ENCODE data around the gene IGSF1. TPM values are rescaled to one million over a fixed set of nuclear protein-coding genes. Genes with fewer than 3 reads are reported as not detected.

The IGSF1 gene
- total RNA-seq, 1 experiment from 2014 or later, result 0.48 TPM

DNA sequence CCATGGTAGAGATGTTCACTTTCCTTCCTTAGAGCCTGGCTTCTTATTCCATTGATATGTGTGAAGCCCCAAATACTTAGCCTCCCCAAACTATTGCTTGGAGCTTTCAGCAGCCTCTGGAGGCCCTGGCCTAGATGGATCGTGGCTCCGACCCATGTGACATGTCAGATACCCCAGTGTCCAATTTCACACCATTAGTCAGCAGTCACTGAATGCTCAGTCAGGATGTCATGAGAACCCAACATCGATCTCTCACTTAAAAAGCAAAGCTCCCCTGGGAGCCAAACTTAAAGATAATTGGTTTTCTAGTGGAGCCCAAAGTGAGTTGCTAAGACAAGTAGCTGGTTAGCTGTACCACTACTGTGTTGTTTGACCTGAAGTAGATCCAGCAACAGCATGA lies 41.6 kb upstream of the IGSF1 start:
- no peaks in the 10 kb centered on the region for H3K9me2 ChIP-seq (ENCODE audit: insufficient read depth)
- ChIA-PET CTCF (no interaction called here), POLR2A (ENCODE audit: unreplicated experiment) (no interaction called here)
- no peak for DNase-seq
- H3K9me3 ChIP-seq (ENCODE audit: insufficient read depth, low read depth), result no peaks in the 10 kb centered on the region
- H3K4me2 ChIP-seq, result no peak overlapping the region
- no peaks in the 10 kb centered on the region for H3K4me1 ChIP-seq (replicated peaks; ENCODE audit: insufficient read depth)
- intact Hi-C loops (cut with micrococcal nuclease; ENCODE audit: unreplicated experiment), result no loop called here
- H3K27me3 ChIP-seq (ENCODE audit: insufficient read depth, low read depth), result no peaks in the 10 kb centered on the region
- no TSS peak for BruUV-seq (replicated peaks)
- H3K4me3 ChIP-seq, result no peak overlapping the region
- H3K27ac ChIP-seq, result no peak overlapping the region
- no peaks in the 10 kb centered on the region for H3F3A ChIP-seq (ENCODE audit: insufficient read depth, low read depth)
- no peaks in the 10 kb centered on the region for H4K20me1 ChIP-seq (ENCODE audit: insufficient read depth)
- H3K79me2 ChIP-seq (ENCODE audit: low read depth), result no peaks in the 10 kb centered on the region
- H2AFZ ChIP-seq, result no peak overlapping the region
- TF ChIP-seq, protein P1, sequence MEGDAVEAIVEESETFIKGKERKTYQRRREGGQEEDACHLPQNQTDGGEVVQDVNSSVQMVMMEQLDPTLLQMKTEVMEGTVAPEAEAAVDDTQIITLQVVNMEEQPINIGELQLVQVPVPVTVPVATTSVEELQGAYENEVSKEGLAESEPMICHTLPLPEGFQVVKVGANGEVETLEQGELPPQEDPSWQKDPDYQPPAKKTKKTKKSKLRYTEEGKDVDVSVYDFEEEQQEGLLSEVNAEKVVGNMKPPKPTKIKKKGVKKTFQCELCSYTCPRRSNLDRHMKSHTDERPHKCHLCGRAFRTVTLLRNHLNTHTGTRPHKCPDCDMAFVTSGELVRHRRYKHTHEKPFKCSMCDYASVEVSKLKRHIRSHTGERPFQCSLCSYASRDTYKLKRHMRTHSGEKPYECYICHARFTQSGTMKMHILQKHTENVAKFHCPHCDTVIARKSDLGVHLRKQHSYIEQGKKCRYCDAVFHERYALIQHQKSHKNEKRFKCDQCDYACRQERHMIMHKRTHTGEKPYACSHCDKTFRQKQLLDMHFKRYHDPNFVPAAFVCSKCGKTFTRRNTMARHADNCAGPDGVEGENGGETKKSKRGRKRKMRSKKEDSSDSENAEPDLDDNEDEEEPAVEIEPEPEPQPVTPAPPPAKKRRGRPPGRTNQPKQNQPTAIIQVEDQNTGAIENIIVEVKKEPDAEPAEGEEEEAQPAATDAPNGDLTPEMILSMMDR (conservative IDR thresholded peaks at IDR 0.05), result no peak
- TF ChIP-seq EZH2 (IDR thresholded peaks at IDR 0.05; ENCODE audit: low read depth), result no peak
- H3K36me3 ChIP-seq (ENCODE audit: low read depth), result no peaks in the 10 kb centered on the region

DNA sequence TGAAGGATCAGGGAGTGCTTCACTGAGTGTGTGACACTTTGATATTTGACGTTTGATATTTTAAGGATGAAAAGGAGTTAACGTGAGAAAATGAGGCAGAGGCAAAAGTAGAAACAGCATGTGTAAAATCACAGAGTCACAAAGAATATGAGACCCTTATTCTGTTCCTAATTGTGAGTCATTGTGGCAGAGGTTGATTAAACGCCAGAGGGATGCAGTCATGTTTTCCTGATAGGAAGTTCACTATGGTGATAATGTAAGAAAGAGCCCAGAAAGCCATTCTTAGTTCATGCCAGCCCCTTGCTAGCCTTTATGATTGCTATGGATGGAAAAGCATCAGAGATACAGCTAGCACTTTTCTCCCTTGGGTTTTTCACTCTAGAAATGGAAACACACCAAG lies 33.5 kb upstream of the IGSF1 start:
- DNase-seq, result no peak
- no peak overlapping the region for H3K4me3 ChIP-seq
- H3F3A ChIP-seq (ENCODE audit: insufficient read depth, low read depth), result no peaks in the 10 kb centered on the region
- no peak overlapping the region for H2AFZ ChIP-seq
- H3K27ac ChIP-seq, result no peak overlapping the region
- TF ChIP-seq, protein P1 (conservative IDR thresholded peaks at IDR 0.05), result no peak
- TF ChIP-seq EZH2 (IDR thresholded peaks at IDR 0.05; ENCODE audit: low read depth), result no peak
- POLR2A ChIA-PET (ENCODE audit: unreplicated experiment), result no interaction called here
- intact Hi-C loops (cut with micrococcal nuclease; ENCODE audit: unreplicated experiment), result no loop called here
- BruUV-seq (replicated peaks), result no TSS peak
- no peak overlapping the region for H3K4me2 ChIP-seq
- H3K9me3 ChIP-seq (ENCODE audit: insufficient read depth, low read depth), result no peaks in the 10 kb centered on the region
- CTCF ChIA-PET, result no interaction called here
- H3K27me3 ChIP-seq (ENCODE audit: insufficient read depth, low read depth), result no peaks in the 10 kb centered on the region
- no peaks in the 10 kb centered on the region for H4K20me1 ChIP-seq (ENCODE audit: insufficient read depth)
- no peaks in the 10 kb centered on the region for H3K79me2 ChIP-seq (ENCODE audit: low read depth)
- H3K9me2 ChIP-seq (ENCODE audit: insufficient read depth), result no peaks in the 10 kb centered on the region
- no peaks in the 10 kb centered on the region for H3K36me3 ChIP-seq (ENCODE audit: low read depth)
- no peaks in the 10 kb centered on the region for H3K4me1 ChIP-seq (replicated peaks; ENCODE audit: insufficient read depth)

DNA sequence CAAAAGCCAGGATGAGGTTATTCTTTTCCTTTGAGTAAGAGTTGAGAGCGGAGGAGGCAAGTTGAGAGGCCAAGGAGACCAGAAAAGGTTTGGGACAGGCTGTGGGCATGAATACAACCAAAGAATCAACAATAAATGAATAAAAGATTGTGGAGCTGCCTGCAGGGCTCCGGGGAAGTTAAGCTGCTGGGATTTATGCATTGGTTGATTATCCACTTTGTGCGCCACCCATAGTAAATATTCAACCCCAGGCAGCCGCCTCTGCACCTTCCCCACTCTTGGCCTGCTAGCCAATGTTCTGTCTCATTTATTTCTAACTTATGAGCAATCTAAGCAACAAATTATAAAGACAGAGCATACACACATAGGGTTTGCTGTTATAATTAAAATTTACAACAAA lies 28.2 kb upstream of the IGSF1 start:
- Histone ChIP-seq H3K79me2 (ENCODE audit: low read depth) (no peaks in the 10 kb centered on the region), H3K27ac (no peak overlapping the region), H4K20me1 (ENCODE audit: insufficient read depth) (no peaks in the 10 kb centered on the region), H2AFZ (no peak overlapping the region), H3K27me3 (ENCODE audit: insufficient read depth, low read depth) (no peaks in the 10 kb centered on the region), H3K4me1 (replicated peaks; ENCODE audit: insufficient read depth) (no peaks in the 10 kb centered on the region), H3K4me2 (no peak overlapping the region), H3F3A (ENCODE audit: insufficient read depth, low read depth) (no peaks in the 10 kb centered on the region), H3K9me3 (ENCODE audit: insufficient read depth, low read depth) (no peaks in the 10 kb centered on the region), H3K4me3 (no peak overlapping the region), H3K9me2 (ENCODE audit: insufficient read depth) (no peaks in the 10 kb centered on the region), H3K36me3 (ENCODE audit: low read depth) (no peaks in the 10 kb centered on the region)
- CTCF ChIA-PET, result no interaction called here
- BruUV-seq (replicated peaks), result no TSS peak
- POLR2A ChIA-PET (ENCODE audit: unreplicated experiment), result no interaction called here
- intact Hi-C loops (cut with micrococcal nuclease; ENCODE audit: unreplicated experiment), result no loop called here
- TF ChIP-seq EZH2 (IDR thresholded peaks at IDR 0.05; ENCODE audit: low read depth), result no peak
- TF ChIP-seq, protein P1 (conservative IDR thresholded peaks at IDR 0.05), result no peak
- no peak for DNase-seq

Measured in PC-9 (cell line).